HG02759 (cell line): ENCODE data around the gene FAM20C.

Experiments
- ATAC-seq: cut with Tn5 transposase; IDR thresholded peaks from one replicate; pipeline ENCODE4 v1.9.1; 2021; ENCODE audit warnings: mild to moderate bottlenecking, moderate library complexity; ENCODE audit not compliant: unreplicated experiment

Gene FAM20C

DNA sequence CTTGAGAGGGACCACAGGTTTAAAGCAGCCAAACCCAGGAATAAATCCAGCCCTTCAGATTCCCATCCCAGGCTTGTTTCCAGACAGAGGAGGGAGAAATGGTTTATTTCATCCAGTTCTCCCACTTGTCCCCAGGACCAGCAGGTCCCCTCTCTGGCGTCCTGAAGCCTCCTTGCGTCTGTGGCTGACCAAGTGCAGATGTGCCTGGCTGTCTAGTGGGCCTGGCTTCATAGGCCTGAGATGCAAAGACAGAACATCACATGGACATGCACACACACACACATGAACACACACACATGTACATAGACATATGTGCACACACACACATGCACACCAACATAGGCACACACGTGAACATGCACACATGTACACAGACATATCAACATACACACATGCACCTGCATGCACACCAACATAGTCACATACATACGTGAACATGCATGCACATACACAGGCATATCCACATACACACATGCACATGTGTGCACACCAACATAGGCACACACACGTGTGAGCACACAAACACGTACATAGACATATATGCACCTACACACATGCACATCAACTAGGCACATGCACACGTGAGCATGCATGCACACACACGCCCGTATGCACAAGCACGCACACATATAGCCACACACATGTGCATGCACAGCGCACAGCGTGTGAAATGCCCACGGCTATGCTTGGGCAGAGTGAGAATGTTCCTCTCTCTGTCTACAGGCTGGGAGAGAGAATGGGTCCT is 108.3 kb downstream of the FAM20C start:
- no peak for ATAC-seq

- ATAC-seq = no peak
Measured at GRCh38 chr7:301291-302053, 109.1 kb downstream of the FAM20C start.

- ATAC-seq = no peak
Measured at GRCh38 chr7:302054-302992, 110.0 kb downstream of the FAM20C start.

- no peak for ATAC-seq
Measured at GRCh38 chr7:303425-303824, 111.1 kb downstream of the FAM20C start.

DNA sequence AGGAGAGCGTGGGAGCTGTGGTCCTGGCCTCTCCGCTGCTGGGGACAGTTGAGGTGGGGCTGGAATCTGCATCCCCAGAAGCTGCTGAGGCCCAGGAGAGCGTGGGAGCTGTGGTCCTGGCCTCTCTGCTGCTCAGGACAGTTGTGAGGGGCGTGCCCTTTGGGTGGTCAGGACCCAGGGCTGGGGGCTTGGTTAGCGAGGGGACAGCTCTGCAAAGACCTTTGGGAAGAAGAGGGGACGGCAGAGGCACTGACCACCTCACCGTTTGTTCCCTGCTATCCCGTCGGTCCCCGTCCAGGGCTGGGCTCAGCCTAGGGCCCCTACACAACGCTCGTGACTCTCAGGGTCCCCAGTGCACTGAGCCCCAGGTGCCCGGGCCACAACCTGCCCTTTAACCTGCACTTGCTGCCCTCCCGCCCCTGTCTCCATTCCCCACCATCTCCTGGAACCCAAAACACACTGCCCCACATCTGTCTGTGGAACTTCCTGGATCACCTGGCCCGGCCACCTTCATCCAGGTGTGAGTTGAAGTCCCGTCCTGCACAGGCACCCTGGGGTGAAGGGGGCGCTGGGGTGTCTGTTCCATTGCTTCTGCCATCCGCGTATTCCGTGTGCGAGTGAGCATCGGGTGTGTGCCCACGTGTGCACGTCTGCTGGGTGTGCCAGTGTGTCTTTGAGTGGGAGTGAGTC is 111.7 kb downstream of the FAM20C start:
- no peak for ATAC-seq

GRCh38 chr7:304574-305409 is 112.4 kb downstream of the FAM20C start:
- ATAC-seq = no peak

DNA sequence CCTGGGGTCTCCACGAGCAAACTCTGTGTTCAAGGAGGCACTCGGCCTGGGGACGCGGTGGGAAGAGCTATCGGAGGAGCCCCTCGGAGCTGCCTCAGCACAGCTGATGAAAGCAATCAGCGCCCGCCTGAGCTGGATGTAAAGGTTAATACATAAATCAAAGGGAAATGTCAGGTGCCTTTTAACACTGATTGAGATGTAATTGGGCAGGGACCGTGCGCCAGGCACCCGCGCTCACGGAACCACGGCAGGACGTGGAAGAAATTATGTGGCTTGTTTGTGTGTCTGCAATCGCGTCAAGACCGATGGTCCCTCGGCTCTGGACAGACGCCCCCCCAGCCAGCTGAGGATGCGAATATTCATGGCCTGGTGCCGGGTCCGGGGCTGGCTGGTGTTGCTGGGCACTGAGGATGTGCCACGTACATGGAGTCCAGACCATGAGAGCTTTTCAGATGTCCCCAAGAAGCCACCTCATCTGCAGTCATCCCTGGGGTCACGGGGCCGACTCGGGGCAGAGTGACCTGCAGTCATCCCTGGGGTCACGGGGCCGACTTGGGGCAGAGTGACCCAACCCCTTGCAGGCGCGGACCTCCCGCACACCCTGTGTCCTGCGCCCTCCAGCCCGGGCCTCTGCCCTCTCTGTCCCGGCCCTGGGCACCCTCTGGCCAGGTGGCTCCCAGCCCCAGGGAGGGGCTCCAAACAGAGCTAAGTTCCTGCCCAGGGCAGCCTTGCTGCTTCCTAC is 113.2 kb downstream of the FAM20C start:
- no peak for ATAC-seq

- ATAC-seq = no peak
Measured at GRCh38 chr7:307970-308369, 115.6 kb downstream of the FAM20C start.

DNA sequence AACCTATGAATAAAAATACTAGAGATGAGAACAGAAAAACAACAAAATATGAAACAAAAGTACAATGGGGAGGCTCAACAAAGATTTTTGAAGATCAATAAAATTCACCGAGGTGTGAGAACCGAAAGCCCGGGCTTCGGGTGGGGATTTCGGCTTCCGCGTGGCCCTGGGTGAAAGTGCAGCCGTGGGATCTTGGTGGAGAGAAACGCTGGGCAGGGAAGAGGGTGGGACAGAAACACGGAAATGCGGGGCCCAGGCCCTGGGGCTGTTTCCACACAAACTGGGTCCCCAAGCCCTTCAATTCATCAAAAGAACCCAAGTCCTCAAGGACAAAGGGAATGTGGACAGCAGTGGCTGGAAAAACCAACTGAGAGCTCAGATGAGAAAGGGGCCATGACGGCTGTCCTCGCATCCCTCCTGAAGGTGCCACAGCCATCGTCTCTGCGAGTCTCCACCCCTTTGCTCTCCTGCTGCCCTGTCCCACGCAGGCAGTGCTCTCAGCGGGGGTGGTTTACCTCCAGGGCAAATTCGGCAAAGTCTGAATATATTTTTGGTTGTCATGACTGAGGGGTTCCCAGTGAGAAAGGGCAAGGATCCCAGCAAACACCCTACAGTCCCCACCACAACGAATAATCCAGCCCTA is 117.3 kb downstream of the FAM20C start:
- ATAC-seq = no peak
